ENCODE results near the gene TRPC4. TPM values are rescaled to one million over a fixed set of nuclear protein-coding genes. Genes with fewer than 3 reads are reported as not detected.

TRPC4 gene
- total RNA-seq, 1 donor from 2014 or later, result 2.5 TPM

DNA sequence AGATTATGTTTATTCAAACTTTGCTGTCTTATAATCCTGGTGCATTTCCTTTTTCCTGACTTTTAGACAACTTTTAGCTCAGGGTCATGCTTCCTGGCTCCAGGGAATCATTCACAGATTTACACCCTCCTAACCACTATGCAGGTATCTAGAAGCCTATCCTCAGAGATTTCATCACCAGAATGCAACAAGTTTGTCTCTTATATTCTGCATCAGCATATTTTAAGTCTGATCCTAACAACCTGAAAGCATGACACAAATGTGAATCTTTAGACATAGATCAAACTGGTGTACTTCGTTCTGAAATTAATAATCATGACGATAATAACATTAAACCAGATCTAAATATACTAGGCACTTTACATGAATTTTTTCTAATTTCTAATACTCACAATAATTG lies 100.0 kb downstream of the TRPC4 start:
- Mint-ChIP-seq H3K4me3 (no peak overlapping the region), H3K36me3 (ENCODE audit: low read depth) (no peaks in the 10 kb centered on the region), H3K4me1 (no peaks in the 10 kb centered on the region), H3K27me3 (ENCODE audit: low read depth) (no peaks in the 10 kb centered on the region), H3K9me3 (no peaks in the 10 kb centered on the region), H3K27ac (ENCODE audit: unreplicated experiment) (no peak overlapping the region)
- DNase-seq (ENCODE audit: low read depth, low spot score), result no peak
- no peak for TF ChIP-seq CTCF (conservative IDR thresholded peaks at IDR 0.05)

GRCh38 chr13:37769078-37769477 lies 100.5 kb downstream of the TRPC4 start:
- peak; percentile 63 for TF ChIP-seq CTCF (conservative IDR thresholded peaks at IDR 0.05)
- DNase-seq (ENCODE audit: low read depth, low spot score), result no peak
- no peaks in the 10 kb centered on the region for H3K27me3 Mint-ChIP-seq (ENCODE audit: low read depth)
- H3K4me1 Mint-ChIP-seq, result no peaks in the 10 kb centered on the region
- H3K4me3 Mint-ChIP-seq, result no peak overlapping the region
- no peaks in the 10 kb centered on the region for H3K36me3 Mint-ChIP-seq (ENCODE audit: low read depth)
- no peak overlapping the region for H3K27ac Mint-ChIP-seq (ENCODE audit: unreplicated experiment)
- no peaks in the 10 kb centered on the region for H3K9me3 Mint-ChIP-seq

GRCh38 chr13:37766502-37766901 lies 103.1 kb downstream of the TRPC4 start:
- no peak overlapping the region for H3K4me3 Mint-ChIP-seq
- DNase-seq (ENCODE audit: low read depth, low spot score), result no peak
- no peaks in the 10 kb centered on the region for H3K9me3 Mint-ChIP-seq
- no peak overlapping the region for H3K27ac Mint-ChIP-seq (ENCODE audit: unreplicated experiment)
- no peaks in the 10 kb centered on the region for H3K27me3 Mint-ChIP-seq (ENCODE audit: low read depth)
- no peak for TF ChIP-seq CTCF (conservative IDR thresholded peaks at IDR 0.05)
- H3K4me1 Mint-ChIP-seq, result no peaks in the 10 kb centered on the region
- H3K36me3 Mint-ChIP-seq (ENCODE audit: low read depth), result no peaks in the 10 kb centered on the region

- H3K36me3 Mint-ChIP-seq (ENCODE audit: low read depth), result no peaks in the 10 kb centered on the region
- H3K27me3 Mint-ChIP-seq (ENCODE audit: low read depth), result no peaks in the 10 kb centered on the region
- H3K9me3 Mint-ChIP-seq, result no peaks in the 10 kb centered on the region
- H3K4me3 Mint-ChIP-seq, result no peak overlapping the region
- no peak for DNase-seq (ENCODE audit: low read depth, low spot score)
- H3K27ac Mint-ChIP-seq (ENCODE audit: unreplicated experiment), result no peak overlapping the region
- no peak for TF ChIP-seq CTCF (conservative IDR thresholded peaks at IDR 0.05)
- peaks cover 3% of the 10 kb centered on the region for H3K4me1 Mint-ChIP-seq
These were observed 114.2 kb downstream of the TRPC4 start for GRCh38 chr13:37755349-37755748.

- Mint-ChIP-seq H3K4me3 (no peak overlapping the region), H3K27ac (ENCODE audit: unreplicated experiment) (no peak overlapping the region), H3K27me3 (ENCODE audit: low read depth) (no peaks in the 10 kb centered on the region), H3K9me3 (no peaks in the 10 kb centered on the region), H3K4me1 (peaks cover 3% of the 10 kb centered on the region), H3K36me3 (ENCODE audit: low read depth) (no peaks in the 10 kb centered on the region)
- no peak for DNase-seq (ENCODE audit: low read depth, low spot score)
- TF ChIP-seq CTCF (conservative IDR thresholded peaks at IDR 0.05), result no peak
These were observed 115.8 kb downstream of the TRPC4 start for GRCh38 chr13:37753776-37754175.

DNA sequence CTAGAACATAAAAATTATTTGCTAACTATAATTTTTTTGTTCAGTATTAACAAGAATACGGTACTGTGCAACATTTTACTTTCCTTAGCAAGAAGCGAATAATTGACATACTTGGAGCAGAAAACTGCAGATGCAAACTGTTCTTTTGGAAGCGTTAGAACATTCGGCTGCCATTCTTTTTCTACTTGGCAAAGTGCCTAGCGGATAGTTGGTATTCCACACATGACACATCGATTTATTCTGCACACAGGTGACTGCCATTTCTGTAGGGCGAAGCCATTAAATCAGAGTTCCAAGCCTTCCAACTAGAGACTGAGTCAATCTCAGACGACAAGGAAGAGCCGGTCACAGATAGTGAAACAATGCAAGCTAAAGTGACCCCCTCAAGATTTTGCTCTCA lies 117.4 kb downstream of the TRPC4 start:
- H3K4me1 Mint-ChIP-seq, result peaks cover 3% of the 10 kb centered on the region
- H3K36me3 Mint-ChIP-seq (ENCODE audit: low read depth), result no peaks in the 10 kb centered on the region
- H3K27me3 Mint-ChIP-seq (ENCODE audit: low read depth), result no peaks in the 10 kb centered on the region
- no peak for TF ChIP-seq CTCF (conservative IDR thresholded peaks at IDR 0.05)
- no peak overlapping the region for H3K27ac Mint-ChIP-seq (ENCODE audit: unreplicated experiment)
- no peaks in the 10 kb centered on the region for H3K9me3 Mint-ChIP-seq
- H3K4me3 Mint-ChIP-seq, result no peak overlapping the region
- no peak for DNase-seq (ENCODE audit: low read depth, low spot score)
